T-helper 2 cell (primary cell): Measurements from ENCODE around the gene MEIS2.

Source experiments
- DNase-seq, 5 experiments: peaks; one replicate each; pipeline versions ENCODE4 v3.0.0 to v3.0.0-alpha.2; 2012 to 2022

MEIS2 gene

GRCh38 chr15:37072181-37072580 is 28.2 kb downstream of the MEIS2 start:
- DNase-seq: no peak

GRCh38 chr15:37071134-37071533 is 29.2 kb downstream of the MEIS2 start:
- no peak for DNase-seq

GRCh38 chr15:37070686-37071085 is 29.7 kb downstream of the MEIS2 start:
- DNase-seq: no peak

- no peak for DNase-seq
Observed at GRCh38 chr15:37061996-37062395, 38.4 kb downstream of the MEIS2 start.

GRCh38 chr15:37059086-37059485 is 41.3 kb downstream of the MEIS2 start:
- DNase-seq: no peak

- no peak for DNase-seq
Observed at GRCh38 chr15:37058316-37058985, 41.9 kb downstream of the MEIS2 start.

- DNase-seq: no peak
Observed at GRCh38 chr15:37057831-37058230, 42.5 kb downstream of the MEIS2 start.

GRCh38 chr15:37057256-37057655 is 43.1 kb downstream of the MEIS2 start:
- no peak for DNase-seq

- no peak for DNase-seq
Observed at GRCh38 chr15:37056177-37057121, 43.9 kb downstream of the MEIS2 start.

- no peak for DNase-seq
Observed at GRCh38 chr15:37055481-37055880, 44.9 kb downstream of the MEIS2 start.

- no peak for DNase-seq
Observed at GRCh38 chr15:37054336-37054735, 46.0 kb downstream of the MEIS2 start.

GRCh38 chr15:37053166-37053565 is 47.2 kb downstream of the MEIS2 start:
- DNase-seq: no peak

- DNase-seq: no peak
Observed at GRCh38 chr15:37050345-37050744, 50.0 kb downstream of the MEIS2 start.

- DNase-seq: no peak
Observed at GRCh38 chr15:37046876-37047614, 53.3 kb downstream of the MEIS2 start.

- DNase-seq: no peak
Observed at GRCh38 chr15:37045859-37046740, 54.2 kb downstream of the MEIS2 start.

GRCh38 chr15:37044915-37045648 is 55.3 kb downstream of the MEIS2 start:
- DNase-seq: no peak

- no peak for DNase-seq
Observed at GRCh38 chr15:37041836-37042235, 58.5 kb downstream of the MEIS2 start.

- no peak for DNase-seq
Observed at GRCh38 chr15:37041042-37041441, 59.3 kb downstream of the MEIS2 start.

- DNase-seq: no peak
Observed at GRCh38 chr15:37040072-37040742, 60.1 kb downstream of the MEIS2 start.

GRCh38 chr15:37038716-37039106 is 61.6 kb downstream of the MEIS2 start:
- DNase-seq: no peak
